GM12878 (cell line): ENCODE data around the gene GPC6. TPM values are rescaled to one million over a fixed set of nuclear protein-coding genes. Genes with fewer than 3 reads are reported as not detected.

Experiments
- ATAC-seq: fragments of 200-7000 bp; cut with Tn5 transposase; 3 replicates; pipeline ENCODE4 v1.9.1; 2020; ENCODE audit warnings: mild to moderate bottlenecking, moderate library complexity
- BruUV-seq: library from RNA; stranded (reverse); fragments of 400-500 nt; replicated peaks from 2 replicates; lab custom pipeline; 2021; lab: Mats Ljungman, UMichigan
- CTCF ChIA-PET: fragments of 300-600 bp; sonication (Branson Sonifier 250); formaldehyde crosslinking; extraction: SDS; loops from one replicate; lab custom pipeline; 2021; ENCODE audit warnings: inconsistent platforms; lab: Yijun Ruan, JAX
- POLR2A ChIA-PET: fragments of 350-600 bp; formaldehyde crosslinking; extraction: SDS; loops from one replicate; lab custom pipeline; 2021; ENCODE audit warnings: inconsistent platforms; lab: Charles Lee
- RAD21 ChIA-PET: fragments of 300-600 bp; sonication (Branson Sonifier 250); formaldehyde crosslinking; loops from one replicate; lab custom pipeline; 2023; ENCODE audit warnings: antibody characterized with exemption; ENCODE audit not compliant: unreplicated experiment; lab: Charles Lee
- SMC1A ChIA-PET: fragments of 300-600 bp; sonication (Branson Sonifier 250); formaldehyde crosslinking; loops from one replicate; lab custom pipeline; 2023; ENCODE audit not compliant: unreplicated experiment, uncharacterized antibody; lab: Charles Lee
- DNase-seq: peaks from one replicate; pipeline ENCODE4 v3.0.0-alpha.2; 2011; ENCODE audit warnings: low read depth, low spot score
- FAIRE-seq: peaks from 3 replicates; lab custom pipeline; 2011; peaks lifted over from hg19 to GRCh38; lab: Jason Lieb, UNC
- H2AFZ ChIP-seq: 2 replicates; pipeline ENCODE4 v1.6.0; 2011; ENCODE audit warnings: low read depth, low read length, control low read depth; ENCODE audit not compliant: control insufficient read depth
- H3K27ac ChIP-seq: 2 replicates; pipeline ENCODE4 v1.5.1; 2011; ENCODE audit warnings: control low read depth; ENCODE audit not compliant: control insufficient read depth, insufficient read depth
- H3K27me3 ChIP-seq, 2 experiments: replicated peaks in 1 of 2; 2 replicates each; pipeline versions ENCODE4 v1.6.0 to v1.6.1; 2011; ENCODE audit warnings: low read length in 1 of 2; ENCODE audit not compliant: control insufficient read depth in 2 of 2, insufficient read depth in 2 of 2
- H3K36me3 ChIP-seq, 2 experiments: 2 replicates each; pipeline ENCODE4 v1.5.1; 2011; ENCODE audit warnings: low read length in 1 of 2; ENCODE audit not compliant: control insufficient read depth in 2 of 2, insufficient read depth in 2 of 2
- H3K4me1 ChIP-seq: 2 replicates; pipeline ENCODE4 v1.6.1; 2011; ENCODE audit warnings: mild to moderate bottlenecking, low read length, moderate library complexity, mixed read lengths; ENCODE audit not compliant: control insufficient read depth, insufficient read depth
- H3K4me2 ChIP-seq: 2 replicates; pipeline ENCODE4 v1.6.0; 2011; ENCODE audit warnings: control low read depth; ENCODE audit not compliant: control insufficient read depth, insufficient read depth
- H3K4me3 ChIP-seq: fragments of 200-600 bp; sonication (generic); 2 replicates; pipeline ENCODE4 v1.5.1; 2016
- H3K79me2 ChIP-seq: 2 replicates; pipeline ENCODE4 v1.6.0; 2011; ENCODE audit warnings: low read length; ENCODE audit not compliant: control insufficient read depth, insufficient read depth
- H3K9ac ChIP-seq: 2 replicates; pipeline ENCODE4 v1.8.0; 2011; ENCODE audit warnings: low read length, control low read depth, mixed read lengths; ENCODE audit not compliant: control insufficient read depth, insufficient read depth
- H3K9me3 ChIP-seq: replicated peaks from 3 replicates; pipeline ENCODE4 v1.5.1; 2011; ENCODE audit warnings: mild to moderate bottlenecking, low read length; ENCODE audit not compliant: control insufficient read depth, insufficient read depth
- H4K20me1 ChIP-seq: 2 replicates; pipeline ENCODE4 v1.6.0; 2011; ENCODE audit not compliant: control insufficient read depth, insufficient read depth
- BACH1 ChIP-seq: fragments of 450-650 bp; IDR thresholded peaks from 2 replicates; pipeline ENCODE4 v1.6.1; 2017; ENCODE audit warnings: mild to moderate bottlenecking, borderline replicate concordance
- CBX3 ChIP-seq: fragments of 200-600 bp; sonication (generic); IDR thresholded peaks from 2 replicates; pipeline ENCODE4 v1.6.1; 2016; ENCODE audit warnings: low read depth, borderline replicate concordance
- CEBPZ ChIP-seq: fragments of 150-350 bp; IDR thresholded peaks from 2 replicates; pipeline ENCODE4 v1.6.1; 2016; ENCODE audit warnings: low read depth, low read length
- IRF4 ChIP-seq: IDR thresholded peaks from 2 replicates; pipeline ENCODE4 v1.6.1; 2011; ENCODE audit warnings: low read depth, low read length
- KAT2A ChIP-seq: conservative IDR thresholded peaks from 2 replicates; pipeline ENCODE4 v1.6.1; 2011; ENCODE audit warnings: low read depth, low read length; ENCODE audit not compliant: control insufficient read depth
- KDM1A ChIP-seq: fragments of 200-600 bp; sonication (generic); IDR thresholded peaks from 2 replicates; pipeline ENCODE4 v1.6.1; 2016; ENCODE audit warnings: borderline replicate concordance
- NR2C2 ChIP-seq: IDR thresholded peaks from 2 replicates; pipeline ENCODE4 v1.6.1; 2011; ENCODE audit warnings: borderline replicate concordance, low read depth; ENCODE audit not compliant: control insufficient read depth, insufficient read length
- PBX3 ChIP-seq: IDR thresholded peaks from 2 replicates; pipeline ENCODE4 v1.6.1; 2011; ENCODE audit warnings: mild to moderate bottlenecking, low read depth, low read length, moderate library complexity; ENCODE audit not compliant: insufficient replicate concordance
- RCOR1 ChIP-seq: conservative IDR thresholded peaks from 2 replicates; pipeline ENCODE4 v1.6.1; 2012; ENCODE audit warnings: low read depth, low read length, improper control_type of control experiment
- RUNX3 ChIP-seq: IDR thresholded peaks from 2 replicates; pipeline ENCODE4 v1.6.1; 2012; ENCODE audit warnings: low read length, inconsistent platforms
- STAT1 ChIP-seq: fragments of 450-650 bp; conservative IDR thresholded peaks from 2 replicates; pipeline ENCODE4 v1.6.1; 2014; ENCODE audit warnings: antibody characterized with exemption, mild to moderate bottlenecking
- SUPT20H ChIP-seq: IDR thresholded peaks from 2 replicates; pipeline ENCODE4 v1.6.1; 2011; ENCODE audit warnings: low read depth, mild to moderate bottlenecking, low read length, moderate library complexity, borderline replicate concordance; ENCODE audit not compliant: control insufficient read depth
- TCF12 ChIP-seq: IDR thresholded peaks from 2 replicates; pipeline ENCODE4 v1.6.1; 2011; ENCODE audit warnings: low read depth, mild to moderate bottlenecking, low read length
- USF1 ChIP-seq: IDR thresholded peaks from 2 replicates; pipeline ENCODE4 v1.6.1; 2011; ENCODE audit warnings: borderline replicate concordance, low read depth, mild to moderate bottlenecking, moderate library complexity, mixed read lengths, low read length; ENCODE audit not compliant: insufficient read depth; ENCODE audit errors: extremely low read length
- ZBTB40 ChIP-seq: fragments of 450-650 bp; IDR thresholded peaks from 2 replicates; pipeline ENCODE4 v1.6.1; 2016; ENCODE audit warnings: mild to moderate bottlenecking, moderate library complexity, borderline replicate concordance
- ZNF217 ChIP-seq: fragments of 450-650 bp; IDR thresholded peaks from 2 replicates; pipeline ENCODE4 v1.6.1; 2017; ENCODE audit warnings: antibody characterized with exemption, mild to moderate bottlenecking
- WGBS: methylation state at CpG from one replicate; pipeline ENCODE4 v1.1.6; 2016; ENCODE audit warnings: low lambda C conversion rate; ENCODE audit not compliant: insufficient replicate concordance, insufficient coverage; ENCODE audit errors: missing lambda C conversion rate; 5-methylcytosine and 5-hydroxymethylcytosine counted together
- in situ Hi-C: fragments of 300-500 bp; cut with MboI; formaldehyde crosslinking; loops from 9 replicates; pipeline ENCODE4 v1.14.3; 2018; ENCODE audit warnings: mixed read lengths
- intact Hi-C: fragments of 100-400 bp; cut with micrococcal nuclease; formaldehyde crosslinking; loops from one replicate; pipeline ENCODE4 v1.14.2; 2022; ENCODE audit not compliant: unreplicated experiment
- polyA plus RNA-seq, 11 experiments: library from polyadenylated mRNA; depleted of rRNA in 4 of 11; unstranded in 6 of 11; stranded (reverse) in 5 of 11; fragments of >200 nt; fragmentation: Nextera tagmentation in 4 of 11; fragmentation: Illumina TruSeq in 1 of 11; extraction: Ambion mirVana in 4 of 11; extraction: Trizol in 1 of 11; gene quantifications; 1 replicate in 1 of 11; 2 replicates in 10 of 11; pipeline versions ENCODE4 v1.2.1 to v1.2.3, GENCODE V29; 2011 to 2016; ENCODE audit warnings: inconsistent platforms in 2 of 11, missing spikeins in 2 of 11, low read depth in 1 of 11
- total RNA-seq, 4 experiments: library from RNA; depleted of rRNA in 3 of 4; stranded (reverse); fragments of >200 nt in 3 of 4; fragmentation: Illumina TruSeq in 1 of 4; extraction: Trizol in 1 of 4; gene quantifications; 2 replicates each; pipeline versions ENCODE4 v1.2.1 to v1.2.3, GENCODE V29; 2013 to 2021

Gene GPC6
- total and polyA plus RNA-seq, 10 of the 15 experiments (the other 5 are each of a cell fraction or from before 2014, with no cell fraction given) = 0.03 to 0.04 (median 0.03) TPM; not detected in 7

GRCh38 chr13:93289053-93289452 lies 62.4 kb downstream of the GPC6 start:
- Histone ChIP-seq H4K20me1 (no peaks in the 10 kb centered on the region), H3K9ac (no peak overlapping the region), H3K79me2 (no peaks in the 10 kb centered on the region), H3K27ac (no peak overlapping the region), H3K4me1 (no peaks in the 10 kb centered on the region), H2AFZ (no peak overlapping the region), H3K36me3 (no peaks in the 10 kb centered on the region), H3K27me3 (no peaks in the 10 kb centered on the region)
- in situ Hi-C loops = no loop called here
- DNase-seq = no peak
- 16% methylated on average over 4 of the region's 4 CpGs for WGBS
- TF ChIP-seq ZNF217 (no peak), KDM1A (no peak), IRF4 (no peak), PBX3 (no peak), ZBTB40 (no peak), RCOR1 (no peak), CEBPZ (no peak), RUNX3 (no peak), BACH1 (no peak), STAT1 (no peak), TCF12 (no peak), SUPT20H (no peak), CBX3 (no peak), KAT2A (no peak), USF1 (no peak), NR2C2 (no peak)
- TF ChIP-seq, all 136 proteins: peak for 0
- ATAC-seq (no peak), FAIRE-seq (no peak)
- BruUV-seq = no TSS peak
- H3K4me2 ChIP-seq = no peak overlapping the region
- RAD21 ChIA-PET = no interaction called here
- no peak overlapping the region for H3K4me3 ChIP-seq
- intact Hi-C loops = no loop called here
- POLR2A ChIA-PET = no interaction called here
- SMC1A ChIA-PET = no interaction called here
- no peaks in the 10 kb centered on the region for H3K9me3 ChIP-seq
- CTCF ChIA-PET = no interaction called here
